Suprapubic skin (tissue), 4 donors: Measurements from ENCODE around the gene FEN1. TPM values are rescaled to one million over a fixed set of nuclear protein-coding genes. Genes with fewer than 3 reads are reported as not detected.

Source experiments
- DNase-seq, 2 donors: peaks; one replicate each; pipeline ENCODE4 v3.0.0-alpha.2; 2019; ENCODE audit warnings: low spot score in 2 of 2
- H3K27ac ChIP-seq: fragments of 200-600 bp; sonication (generic); one replicate; pipeline ENCODE4 v1.5.1; 2019
- H3K27me3 ChIP-seq: fragments of 200-600 bp; sonication (generic); one replicate; pipeline ENCODE4 v1.5.1; 2019
- H3K36me3 ChIP-seq: fragments of 200-600 bp; sonication (generic); one replicate; pipeline ENCODE4 v1.5.1; 2019
- H3K4me1 ChIP-seq: fragments of 200-600 bp; sonication (generic); one replicate; pipeline ENCODE4 v1.5.1; 2019
- H3K4me3 ChIP-seq: fragments of 200-600 bp; sonication (generic); one replicate; pipeline ENCODE4 v1.5.1; 2019; ENCODE audit warnings: mild to moderate bottlenecking
- H3K9me3 ChIP-seq: fragments of 200-600 bp; sonication (generic); one replicate; pipeline ENCODE4 v1.5.1; 2019
- CTCF ChIP-seq, 2 donors: fragments of 200-600 bp in 1 of 2; fragments of 450-650 bp in 1 of 2; sonication (generic) in 1 of 2; IDR thresholded peaks; one replicate each; pipeline ENCODE4 v1.5.1; 2016 to 2019; ENCODE audit warnings: antibody characterized with exemption in 2 of 2, mild to moderate bottlenecking in 1 of 2, moderate library complexity in 1 of 2
- EP300 ChIP-seq: sonication (generic); formaldehyde crosslinking; IDR thresholded peaks from one replicate; pipeline ENCODE4 v1.6.1; 2017; ENCODE audit warnings: antibody characterized with exemption
- POLR2A ChIP-seq, 2 donors: fragments of 450-650 bp; IDR thresholded peaks; one replicate each; pipeline ENCODE4 v1.6.1; 2017; ENCODE audit warnings: antibody characterized with exemption in 2 of 2, mild to moderate bottlenecking in 2 of 2, moderate library complexity in 2 of 2
- POLR2AphosphoS5 ChIP-seq, 3 donors: sonication (generic); formaldehyde crosslinking; IDR thresholded peaks; one replicate each; pipeline ENCODE4 v1.6.1; 2017; ENCODE audit warnings: antibody characterized with exemption in 3 of 3
- WGBS: methylation state at CpG from one replicate; pipeline ENCODE4 v1.1.5; 2018; 5-methylcytosine and 5-hydroxymethylcytosine counted together
- total RNA-seq, 4 donors: library from RNA; depleted of rRNA; stranded (reverse); fragments of >200 nt; gene quantifications; one replicate each; pipeline ENCODE4 v1.1.0, GENCODE V29; 2016

The FEN1 gene
- total RNA-seq, 4 donors from 2014 or later, result 6.9 to 14.0 (median 9.2) TPM

GRCh38 chr11:61753672-61754071 is 39.0 kb upstream of the FEN1 start:
- Histone ChIP-seq H3K4me3 (no peak overlapping the region), H3K36me3 (no peaks in the 10 kb centered on the region), H3K27me3 (peaks cover 3% of the 10 kb centered on the region), H3K9me3 (no peaks in the 10 kb centered on the region), H3K27ac (no peak overlapping the region), H3K4me1 (peaks cover 13% of the 10 kb centered on the region)
- DNase-seq, result no peak
- WGBS, result 90% methylated on average over 4 of the region's 5 CpGs
- no peak for TF ChIP-seq EP300
- no peak for TF ChIP-seq POLR2AphosphoS5 (IDR thresholded peaks at IDR 0.05)
- no peak for TF ChIP-seq CTCF (IDR thresholded peaks at IDR 0.05)
- no peak for TF ChIP-seq POLR2A (IDR thresholded peaks at IDR 0.05)

- peaks cover 13% of the 10 kb centered on the region for H3K4me1 ChIP-seq
- TF ChIP-seq EP300, result no peak
- no peak for TF ChIP-seq POLR2A (IDR thresholded peaks at IDR 0.05)
- TF ChIP-seq POLR2AphosphoS5 (IDR thresholded peaks at IDR 0.05), result no peak
- no peak for TF ChIP-seq CTCF (IDR thresholded peaks at IDR 0.05)
- H3K27ac ChIP-seq, result no peak overlapping the region
- no peaks in the 10 kb centered on the region for H3K9me3 ChIP-seq
- H3K4me3 ChIP-seq, result no peak overlapping the region
- no peaks in the 10 kb centered on the region for H3K36me3 ChIP-seq
- peaks cover 4% of the 10 kb centered on the region for H3K27me3 ChIP-seq
- WGBS, result 84% methylated on average over 16 of the region's 31 CpGs
- no peak for DNase-seq
These were observed 37.9 kb upstream of the FEN1 start for GRCh38 chr11:61754534-61755482.

GRCh38 chr11:61756147-61756451 is 36.6 kb upstream of the FEN1 start:
- no peak for TF ChIP-seq POLR2AphosphoS5 (IDR thresholded peaks at IDR 0.05)
- TF ChIP-seq CTCF (IDR thresholded peaks at IDR 0.05), result no peak
- TF ChIP-seq EP300, result no peak
- TF ChIP-seq POLR2A (IDR thresholded peaks at IDR 0.05), result no peak
- H3K27ac ChIP-seq, result no peak overlapping the region
- DNase-seq, result no peak
- peaks cover 17% of the 10 kb centered on the region for H3K27me3 ChIP-seq
- H3K9me3 ChIP-seq, result no peaks in the 10 kb centered on the region
- H3K4me3 ChIP-seq, result no peak overlapping the region
- H3K36me3 ChIP-seq, result no peaks in the 10 kb centered on the region
- WGBS, result 72% methylated on average over 4 of the region's 4 CpGs
- peaks cover 13% of the 10 kb centered on the region for H3K4me1 ChIP-seq

GRCh38 chr11:61756452-61757212 is 36.1 kb upstream of the FEN1 start:
- Histone ChIP-seq H3K27me3 (peaks cover 22% of the 10 kb centered on the region), H3K4me3 (no peak overlapping the region), H3K9me3 (no peaks in the 10 kb centered on the region), H3K4me1 (peaks cover 13% of the 10 kb centered on the region), H3K27ac (no peak overlapping the region), H3K36me3 (no peaks in the 10 kb centered on the region)
- no peak for DNase-seq
- TF ChIP-seq POLR2AphosphoS5 (IDR thresholded peaks at IDR 0.05) (no peak), POLR2A (IDR thresholded peaks at IDR 0.05) (no peak), CTCF (IDR thresholded peaks at IDR 0.05) (no peak), EP300 (no peak)
- 71% methylated on average over 9 of the region's 9 CpGs for WGBS
